ENCODE data around the gene VWA8. TPM values are rescaled to one million over a fixed set of nuclear protein-coding genes. Genes with fewer than 3 reads are reported as not detected.
"Not testable (repeated sequence)": the region's sequence is repeated elsewhere in the genome, so short reads cannot be mapped to it uniquely, and the experiment has no call there.

The VWA8 gene
- total and polyA plus RNA-seq, 8 donors = 11.9 to 24.4 (median 14.4) TPM

- DNase-seq (no peak), ATAC-seq (no peak)
- Histone ChIP-seq H3K27ac (no peak overlapping the region), H3K36me3 (no peaks in the 10 kb centered on the region), H3K4me3 (no peak overlapping the region), H3K4me1 (peaks cover 2 to 17% of the 10 kb centered on the region in 2 donors), H3K27me3 (no peaks in the 10 kb centered on the region), H3K9me3 (no peaks in the 10 kb centered on the region)
- TF ChIP-seq CTCF (IDR thresholded peaks at IDR 0.05) = no peak
- intact Hi-C loops (cut with DNase I) = no loop called here
These were observed 381.0 kb downstream of the VWA8 start for GRCh38 chr13:41579881-41580280.

- H3K27ac ChIP-seq = no peak overlapping the region
- no peak for TF ChIP-seq CTCF (IDR thresholded peaks at IDR 0.05)
- peaks cover 2 to 17% of the 10 kb centered on the region in 2 donors for H3K4me1 ChIP-seq
- intact Hi-C loops (cut with DNase I) = no loop called here
- no peaks in the 10 kb centered on the region for H3K36me3 ChIP-seq
- ATAC-seq (no peak), DNase-seq (no peak)
- H3K4me3 ChIP-seq = no peak overlapping the region
- H3K27me3 ChIP-seq = no peaks in the 10 kb centered on the region
- H3K9me3 ChIP-seq = no peaks in the 10 kb centered on the region
These were observed 381.7 kb downstream of the VWA8 start for GRCh38 chr13:41579168-41579567.

- no peaks in the 10 kb centered on the region for H3K27me3 ChIP-seq
- intact Hi-C loops (cut with DNase I) = no loop called here
- H3K4me3 ChIP-seq = no peak overlapping the region
- no peaks in the 10 kb centered on the region for H3K9me3 ChIP-seq
- H3K27ac ChIP-seq = no peak overlapping the region
- ATAC-seq (no peak), DNase-seq (no peak)
- TF ChIP-seq CTCF (IDR thresholded peaks at IDR 0.05) = no peak
- peaks cover 2 to 17% of the 10 kb centered on the region in 2 donors for H3K4me1 ChIP-seq
- no peaks in the 10 kb centered on the region for H3K36me3 ChIP-seq
These were observed 382.5 kb downstream of the VWA8 start for GRCh38 chr13:41578371-41578770.

- no peak for TF ChIP-seq CTCF (IDR thresholded peaks at IDR 0.05)
- H3K27ac ChIP-seq = peak overlapping the region; percentile 9 to 67
- H3K4me3 ChIP-seq = no peak overlapping the region
These were observed 383.5 kb downstream of the VWA8 start for GRCh38 chr13:41577436-41577835.

GRCh38 chr13:41573640-41574039 is 387.3 kb downstream of the VWA8 start:
- intact Hi-C loops (cut with DNase I); H3K27ac ChIP-seq; ATAC-seq; H3K36me3 ChIP-seq; H3K27me3 ChIP-seq; DNase-seq; H3K9me3 ChIP-seq; H3K4me3 ChIP-seq: not testable (repeated sequence)
- H3K4me1 ChIP-seq = peaks cover 2 to 17% of the 10 kb centered on the region in 2 donors

More at GRCh38 chr13:41577436-41577835, 383.5 kb downstream of the VWA8 start:
- DNase-seq (peak in 2 of 4 donors; percentile 66 to 69), ATAC-seq (peak; percentile 96)
- Histone ChIP-seq H3K9me3 (no peaks in the 10 kb centered on the region), H3K27me3 (no peaks in the 10 kb centered on the region), H3K4me1 (peaks cover 2 to 17% of the 10 kb centered on the region in 2 donors), H3K36me3 (no peaks in the 10 kb centered on the region)
- intact Hi-C loops (cut with DNase I) = no loop called here

- DNase-seq; H3K27ac ChIP-seq; ATAC-seq; H3K27me3 ChIP-seq; H3K36me3 ChIP-seq; H3K4me1 ChIP-seq; intact Hi-C loops (cut with DNase I); H3K4me3 ChIP-seq; H3K9me3 ChIP-seq: not testable (repeated sequence)
These were observed 389.0 kb downstream of the VWA8 start for GRCh38 chr13:41571817-41572340.
